Gastroesophageal sphincter (tissue), 4 donors: Measurements from ENCODE around the gene UGT1A5. TPM values are rescaled to one million over a fixed set of nuclear protein-coding genes. Genes with fewer than 3 reads are reported as not detected.

Experiments used
- ATAC-seq: fragments of 150-250 bp; one replicate; pipeline ENCODE4 v1.9.1; 2016; ENCODE audit warnings: mild to moderate bottlenecking, moderate library complexity
- H3K27ac ChIP-seq, 4 donors: fragments of 200-600 bp; sonication (generic) in 3 of 4; 1 replicate in 3 of 4; 2 replicates in 1 of 4; pipeline ENCODE4 v1.5.1; 2016 to 2019
- H3K27me3 ChIP-seq: fragments of 200-600 bp; sonication (generic); one replicate; pipeline ENCODE4 v1.5.1; 2019
- H3K36me3 ChIP-seq, 2 donors: fragments of 200-600 bp; sonication (generic); one replicate each; pipeline ENCODE4 v1.5.1; 2019; ENCODE audit warnings: control low read depth in 1 of 2
- H3K4me1 ChIP-seq, 3 donors: fragments of 200-600 bp; sonication (generic); 1 replicate in 2 of 3; 2 replicates in 1 of 3; pipeline ENCODE4 v1.5.1; 2016 to 2019; ENCODE audit warnings: control low read depth in 2 of 3
- H3K4me3 ChIP-seq, 2 donors: fragments of 200-600 bp; sonication (generic); one replicate each; pipeline ENCODE4 v1.5.1; 2019; ENCODE audit warnings: mild to moderate bottlenecking in 1 of 2, moderate library complexity in 1 of 2
- H3K9me3 ChIP-seq, 3 donors: fragments of 200-600 bp; sonication (generic); one replicate each; pipeline ENCODE4 v1.5.1; 2017 to 2019; ENCODE audit warnings: control low read depth in 2 of 3
- EP300 ChIP-seq: sonication (generic); formaldehyde crosslinking; IDR thresholded peaks from one replicate; pipeline ENCODE4 v1.6.1; 2017; ENCODE audit warnings: antibody characterized with exemption, mild to moderate bottlenecking
- POLR2A ChIP-seq, 2 donors: fragments of 450-650 bp; IDR thresholded peaks; one replicate each; pipeline ENCODE4 v1.6.1; 2017; ENCODE audit warnings: antibody characterized with exemption in 2 of 2, mild to moderate bottlenecking in 2 of 2, moderate library complexity in 1 of 2
- POLR2AphosphoS5 ChIP-seq: sonication (generic); formaldehyde crosslinking; IDR thresholded peaks from one replicate; pipeline ENCODE4 v1.6.1; 2017; ENCODE audit warnings: antibody characterized with exemption
- WGBS, 2 donors: methylation state at CpG; one replicate each; pipeline ENCODE4 v1.1.5; 2018; ENCODE audit warnings: low coverage in 1 of 2; 5-methylcytosine and 5-hydroxymethylcytosine counted together
- total RNA-seq, 4 donors: library from RNA; depleted of rRNA; stranded (reverse); fragments of >200 nt; gene quantifications; one replicate each; pipeline ENCODE4 v1.1.0, GENCODE V29; 2016
- TF ChIP-seq, protein P1 (sequence below), 4 experiments: fragments of 200-600 bp in 2 of 4; fragments of 450-650 bp in 2 of 4; sonication (generic) in 1 of 4; IDR thresholded peaks; one replicate each; pipeline ENCODE4 v1.5.1; 2017 to 2019; ENCODE audit warnings: antibody characterized with exemption in 4 of 4, mild to moderate bottlenecking in 2 of 4, moderate library complexity in 2 of 4

UGT1A5 gene
- total RNA-seq, 4 donors from 2014 or later, result not detected

DNA sequence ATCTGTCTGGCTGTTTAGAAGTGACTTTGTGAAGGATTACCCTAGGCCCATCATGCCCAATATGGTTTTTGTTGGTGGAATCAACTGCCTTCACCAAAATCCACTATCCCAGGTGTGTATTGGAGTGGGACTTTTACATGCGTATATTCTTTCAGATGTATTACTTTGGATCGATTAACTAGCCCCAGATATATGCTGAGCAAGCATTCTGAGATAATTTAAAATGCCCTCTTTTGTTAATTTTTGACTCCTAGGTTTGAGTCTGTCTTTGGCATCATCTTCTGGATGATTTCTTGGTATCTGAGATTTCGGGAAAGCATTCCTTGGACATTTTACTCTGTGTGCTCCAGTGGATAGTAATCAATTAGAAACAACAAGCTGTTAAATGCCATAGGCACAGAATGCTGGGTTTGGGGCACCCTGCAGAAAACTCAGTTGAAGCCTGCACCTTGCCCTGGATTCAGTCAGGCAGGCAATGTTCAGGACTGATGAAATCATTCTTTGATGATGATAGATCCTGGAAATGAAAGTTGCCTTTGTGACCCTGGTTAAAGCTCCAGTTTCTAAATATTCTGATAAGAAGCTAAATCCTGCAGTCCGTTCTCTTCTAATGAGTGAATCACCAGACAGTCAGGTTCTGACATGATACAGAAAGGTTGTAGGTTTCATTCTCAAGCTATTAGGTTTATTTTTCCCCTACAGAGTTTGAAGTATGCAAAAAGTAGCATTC is 48.5 kb downstream of the UGT1A5 start:
- no peak for ATAC-seq
- H3K36me3 ChIP-seq, result no peaks in the 10 kb centered on the region
- H3K4me1 ChIP-seq, result no peaks in the 10 kb centered on the region
- peaks cover 19% of the 10 kb centered on the region for H3K27me3 ChIP-seq
- H3K27ac ChIP-seq, result no peak overlapping the region
- no peak overlapping the region for H3K4me3 ChIP-seq
- TF ChIP-seq POLR2A (IDR thresholded peaks at IDR 0.05) (no peak), POLR2AphosphoS5 (no peak), EP300 (no peak)
- TF ChIP-seq, protein P1, sequence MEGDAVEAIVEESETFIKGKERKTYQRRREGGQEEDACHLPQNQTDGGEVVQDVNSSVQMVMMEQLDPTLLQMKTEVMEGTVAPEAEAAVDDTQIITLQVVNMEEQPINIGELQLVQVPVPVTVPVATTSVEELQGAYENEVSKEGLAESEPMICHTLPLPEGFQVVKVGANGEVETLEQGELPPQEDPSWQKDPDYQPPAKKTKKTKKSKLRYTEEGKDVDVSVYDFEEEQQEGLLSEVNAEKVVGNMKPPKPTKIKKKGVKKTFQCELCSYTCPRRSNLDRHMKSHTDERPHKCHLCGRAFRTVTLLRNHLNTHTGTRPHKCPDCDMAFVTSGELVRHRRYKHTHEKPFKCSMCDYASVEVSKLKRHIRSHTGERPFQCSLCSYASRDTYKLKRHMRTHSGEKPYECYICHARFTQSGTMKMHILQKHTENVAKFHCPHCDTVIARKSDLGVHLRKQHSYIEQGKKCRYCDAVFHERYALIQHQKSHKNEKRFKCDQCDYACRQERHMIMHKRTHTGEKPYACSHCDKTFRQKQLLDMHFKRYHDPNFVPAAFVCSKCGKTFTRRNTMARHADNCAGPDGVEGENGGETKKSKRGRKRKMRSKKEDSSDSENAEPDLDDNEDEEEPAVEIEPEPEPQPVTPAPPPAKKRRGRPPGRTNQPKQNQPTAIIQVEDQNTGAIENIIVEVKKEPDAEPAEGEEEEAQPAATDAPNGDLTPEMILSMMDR (IDR thresholded peaks at IDR 0.05), result no peak
- 78 to 84% methylated on average over 4 of the region's 4 CpGs for WGBS, 2 donors
- no peaks in the 10 kb centered on the region for H3K9me3 ChIP-seq

DNA sequence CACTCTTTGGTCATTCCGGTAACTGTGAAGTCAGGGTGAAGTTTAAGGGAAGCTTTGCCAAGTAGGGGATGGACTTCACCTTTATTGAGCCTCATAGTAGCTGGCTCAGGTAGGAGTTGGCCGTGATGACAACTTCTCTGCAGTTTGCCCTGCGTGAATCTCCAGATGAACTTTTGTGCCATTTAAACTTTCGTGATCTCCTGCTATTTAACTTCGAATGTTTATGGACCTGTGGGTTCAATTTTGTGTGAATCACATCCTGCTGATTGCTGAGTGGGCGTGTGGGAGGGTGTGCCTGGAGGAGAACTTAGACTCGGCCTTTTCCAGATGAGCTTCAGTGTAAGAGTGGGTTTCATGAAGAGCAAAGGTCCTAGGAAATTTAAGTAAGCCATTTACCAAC is 51.6 kb downstream of the UGT1A5 start:
- no peak for TF ChIP-seq POLR2A (IDR thresholded peaks at IDR 0.05)
- TF ChIP-seq EP300, result no peak
- TF ChIP-seq POLR2AphosphoS5, result no peak
- TF ChIP-seq, protein P1 (IDR thresholded peaks at IDR 0.05), result no peak
- H3K9me3 ChIP-seq, result no peaks in the 10 kb centered on the region
- H3K4me3 ChIP-seq, result no peak overlapping the region
- no peak overlapping the region for H3K27ac ChIP-seq
- H3K27me3 ChIP-seq, result peaks cover 22% of the 10 kb centered on the region
- H3K4me1 ChIP-seq, result no peaks in the 10 kb centered on the region
- 68 to 70% methylated on average over 2 to 7 of the region's 7 CpGs for WGBS, 2 donors
- no peaks in the 10 kb centered on the region for H3K36me3 ChIP-seq
- ATAC-seq, result no peak

DNA sequence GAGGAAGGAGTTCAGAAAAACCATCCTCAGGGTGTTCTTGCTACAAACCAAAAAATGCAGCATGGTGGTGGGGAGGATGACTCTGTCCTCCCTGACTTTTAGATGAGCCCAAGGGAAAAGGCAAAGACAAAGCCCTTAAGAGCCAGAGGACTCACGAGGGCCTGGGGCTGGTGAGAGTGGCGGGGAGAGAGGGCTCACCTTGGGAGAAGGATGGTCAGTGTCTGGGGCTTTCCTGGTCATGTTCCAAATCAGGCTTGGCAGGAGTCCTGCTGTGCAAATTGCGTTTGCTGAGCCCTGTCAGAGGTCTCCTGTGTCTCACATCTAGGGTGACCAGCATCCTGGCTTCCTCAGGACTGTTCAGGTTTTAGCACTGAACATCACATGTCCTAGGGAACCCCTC is 52.1 kb downstream of the UGT1A5 start:
- no peak for ATAC-seq
- Histone ChIP-seq H3K27ac (no peak overlapping the region), H3K27me3 (peaks cover 22% of the 10 kb centered on the region), H3K4me3 (no peak overlapping the region), H3K36me3 (no peaks in the 10 kb centered on the region), H3K4me1 (no peaks in the 10 kb centered on the region), H3K9me3 (no peaks in the 10 kb centered on the region)
- WGBS, 2 donors, result 75% methylated on average over 2 of the region's 3 CpGs; no CpG with 5 or more reads in 1 of the 2 donors
- TF ChIP-seq EP300 (no peak), POLR2AphosphoS5 (no peak), POLR2A (IDR thresholded peaks at IDR 0.05) (no peak)
- TF ChIP-seq, protein P1 (IDR thresholded peaks at IDR 0.05), result no peak

DNA sequence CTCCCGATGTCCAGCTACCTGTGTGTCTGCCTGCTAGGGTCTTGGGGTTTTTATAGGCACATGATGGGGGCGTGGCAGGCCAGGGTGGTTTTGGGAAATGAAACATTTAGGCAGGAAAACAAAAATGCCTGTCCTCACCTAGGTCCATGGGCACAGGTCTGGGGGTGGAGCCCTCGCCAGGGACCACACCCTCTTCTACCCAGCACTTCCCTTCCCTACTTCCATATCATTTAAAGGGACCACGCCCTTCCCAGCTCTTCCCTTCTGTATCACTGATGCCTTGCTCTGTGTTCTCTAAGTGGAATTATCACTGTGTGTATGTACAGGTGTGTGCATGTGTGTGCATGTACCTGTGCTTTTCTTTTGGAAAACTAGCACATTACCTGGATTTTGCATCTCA is 53.7 kb downstream of the UGT1A5 start:
- Histone ChIP-seq H3K4me3 (no peak overlapping the region), H3K36me3 (no peaks in the 10 kb centered on the region), H3K4me1 (no peaks in the 10 kb centered on the region), H3K27ac (no peak overlapping the region), H3K27me3 (peaks cover 22% of the 10 kb centered on the region), H3K9me3 (no peaks in the 10 kb centered on the region)
- 35% methylated on average over 2 of the region's 4 CpGs; no CpG with 5 or more reads in 1 of the 2 donors for WGBS, 2 donors
- no peak for ATAC-seq
- TF ChIP-seq EP300, result no peak
- no peak for TF ChIP-seq POLR2AphosphoS5

DNA sequence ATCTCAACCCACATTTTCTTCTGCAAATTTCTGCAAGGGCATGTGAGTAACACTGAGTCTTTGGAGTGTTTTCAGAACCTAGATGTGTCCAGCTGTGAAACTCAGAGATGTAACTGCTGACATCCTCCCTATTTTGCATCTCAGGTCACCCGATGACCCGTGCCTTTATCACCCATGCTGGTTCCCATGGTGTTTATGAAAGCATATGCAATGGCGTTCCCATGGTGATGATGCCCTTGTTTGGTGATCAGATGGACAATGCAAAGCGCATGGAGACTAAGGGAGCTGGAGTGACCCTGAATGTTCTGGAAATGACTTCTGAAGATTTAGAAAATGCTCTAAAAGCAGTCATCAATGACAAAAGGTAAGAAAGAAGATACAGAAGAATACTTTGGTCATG is 55.4 kb downstream of the UGT1A5 start:
- 60 to 84% methylated on average over 2 to 3 of the region's 4 CpGs for WGBS, 2 donors
- H3K4me1 ChIP-seq, result no peaks in the 10 kb centered on the region
- peaks cover 22% of the 10 kb centered on the region for H3K27me3 ChIP-seq
- H3K36me3 ChIP-seq, result no peaks in the 10 kb centered on the region
- no peak overlapping the region for H3K4me3 ChIP-seq
- no peak for TF ChIP-seq POLR2AphosphoS5
- no peak for TF ChIP-seq EP300
- TF ChIP-seq, protein P1 (IDR thresholded peaks at IDR 0.05), result no peak
- TF ChIP-seq POLR2A (IDR thresholded peaks at IDR 0.05), result no peak
- ATAC-seq, result no peak
- H3K9me3 ChIP-seq, result no peaks in the 10 kb centered on the region
- no peak overlapping the region for H3K27ac ChIP-seq
